ENCODE measurements around the gene MED22.

The MED22 gene

GRCh38 chr9:133375724-133376654, 28.1 kb upstream of the MED22 start, which contains the start of the genes STKLD1 and SURF4:
Gene STKLD1 (plus strand): TSS chr9:133376366. CDS start chr9:133376474, 108 bp downstream.
Gene SURF4 (minus strand): TSS chr9:133376060. CDS start chr9:133375969, 91 bp downstream.
- peak; percentile 62 for DNase-seq

GRCh38 chr9:133375116-133375723, 27.3 kb upstream of the MED22 start:
- DNase-seq: no peak

GRCh38 chr9:133374612-133375115, 26.7 kb upstream of the MED22 start:
- peak; percentile 64 for DNase-seq

GRCh38 chr9:133372144-133372543, 24.2 kb upstream of the MED22 start:
- no peak for DNase-seq

GRCh38 chr9:133371261-133371711, 23.4 kb upstream of the MED22 start:
- no peak for DNase-seq

GRCh38 chr9:133370685-133371084, 22.8 kb upstream of the MED22 start:
- no peak for DNase-seq

GRCh38 chr9:133369933-133370332, 22.0 kb upstream of the MED22 start:
- DNase-seq: no peak

GRCh38 chr9:133369422-133369821, 21.5 kb upstream of the MED22 start:
- DNase-seq: no peak

GRCh38 chr9:133368249-133368881, 20.4 kb upstream of the MED22 start:
- no peak for DNase-seq

- DNase-seq: no peak
Measured at GRCh38 chr9:133367778-133368177, 19.8 kb upstream of the MED22 start.

GRCh38 chr9:133367221-133367620, 19.3 kb upstream of the MED22 start:
- no peak for DNase-seq

GRCh38 chr9:133366435-133366834, 18.5 kb upstream of the MED22 start:
- no peak for DNase-seq

GRCh38 chr9:133362359-133363044, 14.6 kb upstream of the MED22 start:
- DNase-seq: no peak

GRCh38 chr9:133361507-133362092, 13.7 kb upstream of the MED22 start:
- no peak for DNase-seq

GRCh38 chr9:133360400-133361393, 12.8 kb upstream of the MED22 start:
- DNase-seq: no peak

GRCh38 chr9:133359399-133360175, 11.7 kb upstream of the MED22 start:
- DNase-seq: no peak

- DNase-seq: no peak
Measured at GRCh38 chr9:133357656-133358055, 9.7 kb upstream of the MED22 start.

GRCh38 chr9:133356391-133357091, 8.6 kb upstream of the MED22 start, which contains the start of the genes SURF1 and SURF2:
Gene SURF1 (minus strand): TSS chr9:133356487. CDS start chr9:133356453, 34 bp downstream.
Gene SURF2 (plus strand): TSS chr9:133356550. CDS start chr9:133356593, 43 bp downstream.
- DNase-seq: no peak

- no peak for DNase-seq
Measured at GRCh38 chr9:133355881-133356357, 8.0 kb upstream of the MED22 start.

Measured in SIG-M5 (cell line).